IPS DF 6.9 (cell line): Measurements from ENCODE around the gene MRPL23.
"Not testable (repeated sequence)": the region's sequence is repeated elsewhere in the genome, so short reads cannot be mapped to it uniquely, and the experiment has no call there.

Experiments
- DNase-seq: peaks from one replicate; pipeline ENCODE4 v3.0.0-alpha.2; 2013; ENCODE audit warnings: low read depth, low spot score
- H3K27ac ChIP-seq: one replicate; pipeline ENCODE4 v1.5.1; 2013; ENCODE audit warnings: low read length, control low read depth
- H3K27me3 ChIP-seq: 2 replicates; pipeline ENCODE4 v1.6.1; 2013; ENCODE audit warnings: mild to moderate bottlenecking, low read length; ENCODE audit not compliant: control insufficient read depth, insufficient read depth
- H3K36me3 ChIP-seq: 2 replicates; pipeline ENCODE4 v1.6.1; 2013; ENCODE audit warnings: low read length; ENCODE audit not compliant: control insufficient read depth, insufficient read depth
- H3K4me1 ChIP-seq: 2 replicates; pipeline ENCODE4 v1.6.1; 2013; ENCODE audit warnings: low read length; ENCODE audit not compliant: control insufficient read depth, insufficient read depth
- H3K4me3 ChIP-seq: 2 replicates; pipeline ENCODE4 v1.5.1; 2013; ENCODE audit warnings: mild to moderate bottlenecking, low read length
- H3K9me3 ChIP-seq: 2 replicates; pipeline ENCODE4 v1.6.1; 2013; ENCODE audit warnings: low read length, inconsistent platforms; ENCODE audit not compliant: control insufficient read depth, insufficient read depth
- WGBS: extraction: QIAGEN DNeasy Blood & Tissue Kit; methylation state at CpG from one replicate; pipeline ENCODE4 v1.1.7; 2013; ENCODE audit warnings: mixed read lengths, missing lambda C conversion rate; ENCODE audit not compliant: insufficient read length, insufficient coverage; 5-methylcytosine and 5-hydroxymethylcytosine counted together

Gene MRPL23

DNA sequence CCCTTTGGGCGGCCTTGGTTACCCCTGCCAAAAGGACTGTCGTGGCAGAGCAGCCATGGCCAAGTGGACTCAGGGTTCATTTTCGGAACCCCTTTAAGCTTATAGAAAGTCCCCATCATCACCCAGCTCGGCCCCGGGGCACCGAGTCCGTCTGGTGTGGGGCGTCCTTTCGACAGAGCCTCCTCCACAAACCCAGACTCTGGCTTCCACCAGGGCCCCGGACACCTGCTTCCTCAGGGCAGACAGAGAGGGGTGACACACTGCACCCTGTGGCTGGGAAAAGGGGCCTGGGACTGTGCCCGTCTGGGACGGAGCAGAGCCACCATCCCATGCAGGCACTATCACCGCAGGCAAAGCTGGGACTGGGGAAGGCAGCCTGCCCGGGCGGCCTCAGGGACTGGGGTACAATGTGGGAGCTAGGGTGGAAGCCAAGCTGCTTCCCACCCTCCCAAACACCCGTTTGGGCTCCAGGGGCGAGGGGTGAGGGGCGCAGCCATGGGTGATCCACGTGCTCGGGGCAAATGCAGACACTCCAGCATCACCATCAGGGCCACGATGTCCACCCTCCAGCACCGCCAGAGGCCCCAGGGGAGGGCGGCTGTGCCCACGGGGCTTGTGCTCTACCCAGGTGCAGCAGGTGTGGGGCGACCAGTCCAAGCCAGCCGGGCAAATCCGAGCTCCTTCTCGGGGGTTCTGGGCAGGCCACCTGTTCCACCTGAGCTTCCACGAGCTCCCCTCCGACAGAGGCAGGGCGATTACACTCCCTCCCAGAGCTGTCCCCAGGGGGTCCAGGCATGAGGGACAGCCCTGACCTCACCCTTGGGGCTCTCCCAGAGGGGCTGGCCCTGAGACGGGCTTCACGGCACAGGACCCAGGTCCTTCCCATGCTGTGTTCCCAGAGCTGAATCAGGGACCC is 11.7 kb upstream of the MRPL23 start:
- H3K36me3 ChIP-seq, result no peaks in the 10 kb centered on the region; the same call in 1 of the 2 replicates
- WGBS, result no CpG with 5 or more reads among the region's 33 CpGs
- H3K27me3 ChIP-seq, result no peaks in the 10 kb centered on the region

GRCh38 chr11:1936072-1936780 is 10.9 kb upstream of the MRPL23 start:
- H3K27me3 ChIP-seq, result no peaks in the 10 kb centered on the region
- peaks cover 1% of the 10 kb centered on the region; the same call in 1 of the 2 replicates for H3K4me1 ChIP-seq
- H3K9me3 ChIP-seq, result no peaks in the 10 kb centered on the region
- no peaks in the 10 kb centered on the region; the same call in 1 of the 2 replicates for H3K36me3 ChIP-seq
- no peak overlapping the region for H3K27ac ChIP-seq
- no CpG with 5 or more reads among the region's 34 CpGs for WGBS
- DNase-seq, result no peak
- no peak overlapping the region for H3K4me3 ChIP-seq

More for the DNA sequence above, 11.7 kb upstream of the MRPL23 start:
- Histone ChIP-seq H3K4me3 (no peak overlapping the region), H3K27ac (no peak overlapping the region), H3K4me1 (peaks cover 1% of the 10 kb centered on the region; the same call in 1 of the 2 replicates), H3K9me3 (no peaks in the 10 kb centered on the region)
- no peak for DNase-seq

- Histone ChIP-seq H3K9me3 (no peaks in the 10 kb centered on the region), H3K4me1 (peaks cover 1% of the 10 kb centered on the region; the same call in 1 of the 2 replicates), H3K27ac (no peak overlapping the region), H3K4me3 (no peak overlapping the region), H3K36me3 (no peaks in the 10 kb centered on the region; the same call in 1 of the 2 replicates), H3K27me3 (no peaks in the 10 kb centered on the region)
- no peak for DNase-seq
- no CpG with 5 or more reads among the region's 34 CpGs for WGBS
These were observed 10.1 kb upstream of the MRPL23 start for GRCh38 chr11:1936781-1937615.

DNA sequence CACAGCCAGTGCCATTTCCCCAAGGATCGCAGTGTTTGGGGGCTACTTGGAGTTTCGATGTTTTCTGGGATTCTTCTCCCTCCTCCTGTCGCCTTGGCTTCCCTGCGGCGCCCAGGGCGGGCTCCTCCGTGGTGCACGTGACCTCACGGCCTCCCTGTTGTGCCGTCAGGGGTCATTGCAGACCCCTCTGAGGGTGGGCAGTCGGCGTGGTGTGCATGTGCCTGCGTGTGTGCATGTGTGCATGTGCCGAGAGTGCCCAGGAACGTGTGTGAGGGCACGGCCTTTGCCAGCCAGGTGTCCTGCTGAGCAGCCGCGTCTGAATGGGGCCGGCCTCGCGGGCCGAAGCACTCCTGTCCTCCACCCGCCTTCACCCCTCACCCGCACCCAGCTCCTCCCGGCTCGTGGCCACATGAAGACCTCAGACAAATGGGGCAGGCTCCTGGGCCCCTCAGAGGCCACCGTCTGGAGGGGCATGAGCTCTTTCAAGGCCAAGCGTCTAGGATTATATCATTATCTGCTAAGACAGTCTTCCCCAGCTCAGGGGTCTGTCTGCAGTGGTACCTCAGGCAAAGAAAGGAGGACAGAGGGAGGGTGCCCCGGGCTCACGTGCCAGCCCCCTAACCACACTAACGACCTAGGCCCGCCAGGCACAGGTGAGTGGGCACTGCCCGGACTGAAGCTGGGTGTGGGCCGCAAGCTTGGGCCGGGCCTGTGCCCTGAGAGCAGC is 9.4 kb upstream of the MRPL23 start:
- peaks cover 3% of the 10 kb centered on the region; the same call in 1 of the 2 replicates for H3K4me1 ChIP-seq
- no peaks in the 10 kb centered on the region for H3K27me3 ChIP-seq
- H3K36me3 ChIP-seq, result no peaks in the 10 kb centered on the region; the same call in 1 of the 2 replicates
- DNase-seq, result no peak
- no peak overlapping the region for H3K4me3 ChIP-seq
- no CpG with 5 or more reads among the region's 35 CpGs for WGBS
- H3K9me3 ChIP-seq, result no peaks in the 10 kb centered on the region
- H3K27ac ChIP-seq, result no peak overlapping the region

GRCh38 chr11:1938343-1939005 is 8.7 kb upstream of the MRPL23 start:
- no CpG with 5 or more reads among the region's 27 CpGs for WGBS
- Histone ChIP-seq H3K4me1 (peaks cover 3% of the 10 kb centered on the region; the same call in 1 of the 2 replicates), H3K4me3 (no peak overlapping the region), H3K27ac (no peak overlapping the region), H3K36me3 (no peaks in the 10 kb centered on the region; the same call in 1 of the 2 replicates), H3K9me3 (no peaks in the 10 kb centered on the region), H3K27me3 (no peaks in the 10 kb centered on the region)
- no peak for DNase-seq

- H3K27me3 ChIP-seq, result no peaks in the 10 kb centered on the region
These were observed 8.0 kb upstream of the MRPL23 start for GRCh38 chr11:1939006-1939625.

DNA sequence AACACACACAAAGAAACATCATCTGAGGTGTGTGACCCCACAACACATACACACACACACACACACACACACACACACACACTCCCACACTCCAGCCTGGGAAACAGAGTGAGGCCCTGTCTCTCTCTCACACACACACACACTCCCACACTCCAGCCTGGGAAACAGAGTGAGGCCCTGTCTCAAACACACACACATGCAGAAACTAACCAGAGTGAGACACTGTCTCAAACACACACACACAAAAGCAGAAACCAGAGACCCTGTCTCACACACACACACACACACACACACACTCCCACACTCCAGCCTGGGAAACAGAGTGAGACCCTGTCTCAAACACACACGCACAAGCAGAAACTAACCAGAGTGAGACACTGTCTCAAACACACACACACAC is 7.3 kb upstream of the MRPL23 start:
- H3K27ac ChIP-seq, DNase-seq, H3K9me3 ChIP-seq, H3K4me3 ChIP-seq, H3K27me3 ChIP-seq, H3K36me3 ChIP-seq, H3K4me1 ChIP-seq: not testable (repeated sequence)
- no CpG with 5 or more reads among the region's 1 CpG for WGBS

More at GRCh38 chr11:1939006-1939625, 8.0 kb upstream of the MRPL23 start:
- Histone ChIP-seq H3K4me3 (no peak overlapping the region), H3K4me1 (peaks cover 3% of the 10 kb centered on the region; the same call in 1 of the 2 replicates), H3K36me3 (no peaks in the 10 kb centered on the region; the same call in 1 of the 2 replicates), H3K27ac (no peak overlapping the region), H3K9me3 (no peaks in the 10 kb centered on the region)
- no peak for DNase-seq
- no CpG with 5 or more reads among the region's 23 CpGs for WGBS

DNA sequence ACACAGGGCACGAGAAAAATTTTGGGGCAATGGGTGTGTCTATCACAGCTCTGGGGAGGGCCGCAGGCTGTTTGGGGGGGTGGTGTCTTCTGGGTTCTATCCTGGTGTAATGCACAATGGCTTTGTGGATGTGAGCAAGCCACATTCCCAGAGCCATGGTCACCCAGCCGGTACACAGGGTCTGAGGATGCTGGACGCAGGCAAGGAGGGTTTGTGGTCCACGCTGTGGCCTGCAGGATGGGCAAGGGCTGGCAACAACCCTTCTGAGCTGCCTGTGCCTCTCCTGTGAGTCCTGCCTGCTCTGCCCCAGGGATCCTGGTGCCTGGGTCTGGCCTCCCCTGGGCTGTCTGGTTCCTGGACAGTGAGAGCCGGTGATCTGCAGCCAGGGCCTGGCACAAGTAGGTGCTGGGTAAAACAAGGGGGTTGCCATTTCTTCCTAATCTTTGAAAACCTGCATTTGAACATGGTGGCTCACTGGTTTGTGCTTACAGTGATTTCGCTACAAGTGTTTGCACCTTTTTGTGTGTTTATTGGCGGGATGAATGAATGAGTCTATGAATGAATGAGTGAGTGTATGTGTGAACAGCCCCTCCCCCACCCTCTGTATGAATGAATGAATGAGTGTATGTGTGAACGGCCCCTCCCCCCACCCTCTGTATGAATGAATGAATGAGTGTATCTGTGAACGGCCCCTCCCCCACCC is 4.4 kb upstream of the MRPL23 start:
- Histone ChIP-seq H3K27ac (no peak overlapping the region), H3K27me3 (no peaks in the 10 kb centered on the region), H3K4me1 (0 out of 2 replicates have a peak, but pooled peaks cover 2% of the 10 kb centered on the region), H3K9me3 (no peaks in the 10 kb centered on the region), H3K4me3 (no peak overlapping the region), H3K36me3 (no peaks in the 10 kb centered on the region; the same call in 1 of the 2 replicates)
- no peak for DNase-seq
- WGBS, result no CpG with 5 or more reads among the region's 10 CpGs
